HepG2 (cell line): ENCODE measurements around the gene HDAC4. TPM values are rescaled to one million over a fixed set of nuclear protein-coding genes. Genes with fewer than 3 reads are reported as not detected.

ENCODE experiments used
- CBFB ChIP-seq: sonication (generic); formaldehyde crosslinking; IDR thresholded peaks from 2 replicates; pipeline ENCODE4 v1.4.0; 2020; ENCODE audit warnings: missing genetic modification reagents
- MATR3 ChIP-seq: sonication (generic); formaldehyde crosslinking; IDR thresholded peaks from 2 replicates; pipeline ENCODE4 v1.4.0; 2020; ENCODE audit warnings: missing genetic modification reagents
- MEIS1 ChIP-seq: sonication (generic); formaldehyde crosslinking; IDR thresholded peaks from 2 replicates; pipeline ENCODE4 v1.9.0; 2021; ENCODE audit warnings: mild to moderate bottlenecking, missing genetic modification reagents, moderate library complexity, borderline replicate concordance
- PCBP2 ChIP-seq: fragments of 200-400 bp; formaldehyde crosslinking; optimal IDR thresholded peaks from 2 replicates; pipeline ENCODE3; 2018; ENCODE audit warnings: low read length, low read depth; ENCODE audit not compliant: poor library complexity, severe bottlenecking
- PHF5A ChIP-seq: IDR thresholded peaks from one replicate; pipeline ENCODE4 v1.6.1; 2018; ENCODE audit warnings: low read depth, missing genetic modification reagents; ENCODE audit not compliant: unreplicated experiment
- RXRB ChIP-seq: IDR thresholded peaks from 2 replicates; pipeline ENCODE4 v1.6.1; 2016; ENCODE audit warnings: borderline replicate concordance, missing genetic modification reagents, missing compliant biosample characterization
- SIX1 ChIP-seq: sonication (generic); formaldehyde crosslinking; IDR thresholded peaks from 2 replicates; pipeline ENCODE4 v1.4.0; 2020; ENCODE audit warnings: missing genetic modification reagents, borderline replicate concordance
- XRCC5 ChIP-seq: fragments of 200-400 bp; formaldehyde crosslinking; optimal IDR thresholded peaks from 2 replicates; pipeline ENCODE3; 2017; ENCODE audit warnings: mild to moderate bottlenecking, low read length
- ZNF274 ChIP-seq: sonication (generic); formaldehyde crosslinking; IDR thresholded peaks from 2 replicates; pipeline ENCODE4 v1.5.1; 2020; ENCODE audit warnings: mild to moderate bottlenecking, missing genetic modification reagents
- ZNF282 ChIP-seq: fragments of 450-650 bp; IDR thresholded peaks from 2 replicates; pipeline ENCODE4 v1.6.1; 2018; ENCODE audit not compliant: partially characterized antibody
- ZNF367 ChIP-seq: sonication (generic); formaldehyde crosslinking; IDR thresholded peaks from 2 replicates; pipeline ENCODE4 v1.4.0; 2020; ENCODE audit warnings: missing genetic modification reagents, borderline replicate concordance
- ZNF761 ChIP-seq: sonication (generic); formaldehyde crosslinking; conservative IDR thresholded peaks from 2 replicates; pipeline ENCODE4 v1.4.0; 2020; ENCODE audit warnings: mild to moderate bottlenecking, missing genetic modification reagents
- polyA plus RNA-seq, 8 experiments: library from polyadenylated mRNA; depleted of rRNA in 3 of 8; stranded (reverse) in 7 of 8; unstranded in 1 of 8; fragments of >200 nt; fragmentation: Illumina TruSeq in 4 of 8; extraction: Trizol in 4 of 8; gene quantifications; 2 replicates each; pipeline versions ENCODE4 v1.2.1 to v1.2.3, GENCODE V29; 2011 to 2016; ENCODE audit warnings: low read depth in 4 of 8, missing spikeins in 1 of 8, mixed read lengths in 1 of 8; ENCODE audit not compliant: insufficient read depth in 1 of 8
- total RNA-seq, 5 experiments: library from RNA; depleted of rRNA; stranded (reverse); fragments of >200 nt; fragmentation: Illumina TruSeq; extraction: Trizol; gene quantifications; 2 replicates each; pipeline ENCODE4 v1.2.3, GENCODE V29; 2016; ENCODE audit warnings: low read depth in 1 of 5
- TF ChIP-seq, protein P1 (sequence below): sonication (generic); formaldehyde crosslinking; IDR thresholded peaks from 2 replicates; pipeline ENCODE4 v1.8.1; 2023; ENCODE audit warnings: mild to moderate bottlenecking, moderate library complexity, missing genetic modification reagents
- TF ChIP-seq, protein P2 (sequence below): sonication (generic); formaldehyde crosslinking; conservative IDR thresholded peaks from 2 replicates; pipeline ENCODE4 v1.4.0; 2020; ENCODE audit warnings: missing genetic modification reagents
- TF ChIP-seq, protein P3 (sequence below): sonication (generic); formaldehyde crosslinking; IDR thresholded peaks from 2 replicates; pipeline ENCODE4 v1.4.0; 2020; ENCODE audit warnings: missing genetic modification reagents, borderline replicate concordance

HDAC4 gene
- total and polyA plus RNA-seq, 2 of the 13 experiments (the other 11 are each of a cell fraction or from before 2014, with no cell fraction given) = 10.1 to 11.5 TPM

DNA sequence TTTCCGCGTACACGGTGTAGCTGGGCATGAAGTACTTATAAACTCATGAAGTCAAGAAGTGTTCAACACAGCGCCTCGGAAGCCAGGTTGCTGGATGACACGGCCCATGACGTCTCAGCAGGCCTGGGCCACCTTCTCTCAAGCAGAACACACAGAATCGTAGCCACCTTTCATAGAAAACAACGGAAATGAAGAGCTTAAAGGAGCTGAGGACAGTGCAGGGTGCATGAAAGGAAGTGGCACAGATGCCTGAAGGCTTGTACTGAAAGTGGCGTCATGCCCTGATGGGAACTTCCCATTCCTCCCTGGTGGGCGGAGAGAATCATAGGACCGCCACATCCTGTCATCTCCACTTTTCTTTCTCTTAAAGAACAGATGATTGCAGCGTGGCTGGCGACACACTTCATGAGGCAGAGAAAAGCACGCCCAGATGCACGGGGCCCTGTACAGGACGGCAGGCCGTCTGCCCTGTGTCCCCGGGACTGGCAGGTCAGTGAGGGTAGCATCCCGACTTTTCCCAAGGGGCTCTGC, 31.1 kb downstream of the HDAC4 start (continued):
- TF ChIP-seq ZNF274 = no peak
- TF ChIP-seq ZNF761 = no peak
- TF ChIP-seq, protein P1, sequence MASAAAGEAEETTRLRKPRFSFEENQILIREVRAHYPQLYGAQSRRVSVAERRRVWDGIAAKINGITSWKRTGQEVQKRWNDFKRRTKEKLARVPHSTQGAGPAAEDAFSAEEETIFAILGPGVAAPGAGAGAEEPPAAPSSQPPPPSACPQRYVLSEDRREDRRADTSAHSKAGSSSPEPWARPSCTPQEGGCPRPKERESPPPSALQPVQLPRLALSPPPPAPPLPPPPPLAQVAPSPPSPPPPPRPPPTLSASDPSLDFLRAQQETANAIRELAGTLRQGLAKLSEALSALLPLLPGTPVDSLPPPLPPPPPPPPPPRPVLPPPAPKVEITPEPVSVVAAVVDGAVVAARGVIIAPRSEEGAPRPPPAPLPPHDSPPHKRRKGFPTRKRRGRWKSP = no peak
- TF ChIP-seq RXRB (CRISPR knock-in tag) = no peak
- TF ChIP-seq, protein P2, sequence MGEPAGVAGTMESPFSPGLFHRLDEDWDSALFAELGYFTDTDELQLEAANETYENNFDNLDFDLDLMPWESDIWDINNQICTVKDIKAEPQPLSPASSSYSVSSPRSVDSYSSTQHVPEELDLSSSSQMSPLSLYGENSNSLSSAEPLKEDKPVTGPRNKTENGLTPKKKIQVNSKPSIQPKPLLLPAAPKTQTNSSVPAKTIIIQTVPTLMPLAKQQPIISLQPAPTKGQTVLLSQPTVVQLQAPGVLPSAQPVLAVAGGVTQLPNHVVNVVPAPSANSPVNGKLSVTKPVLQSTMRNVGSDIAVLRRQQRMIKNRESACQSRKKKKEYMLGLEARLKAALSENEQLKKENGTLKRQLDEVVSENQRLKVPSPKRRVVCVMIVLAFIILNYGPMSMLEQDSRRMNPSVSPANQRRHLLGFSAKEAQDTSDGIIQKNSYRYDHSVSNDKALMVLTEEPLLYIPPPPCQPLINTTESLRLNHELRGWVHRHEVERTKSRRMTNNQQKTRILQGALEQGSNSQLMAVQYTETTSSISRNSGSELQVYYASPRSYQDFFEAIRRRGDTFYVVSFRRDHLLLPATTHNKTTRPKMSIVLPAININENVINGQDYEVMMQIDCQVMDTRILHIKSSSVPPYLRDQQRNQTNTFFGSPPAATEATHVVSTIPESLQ = no peak
- TF ChIP-seq ZNF282 = no peak
- no peak for TF ChIP-seq PHF5A (CRISPR knock-in tag)
- no peak for TF ChIP-seq SIX1 (CRISPR knock-in tag)
- no peak for TF ChIP-seq MATR3 (CRISPR knock-in tag)
- no peak for TF ChIP-seq XRCC5
- TF ChIP-seq MEIS1 = no peak
- no peak for TF ChIP-seq CBFB (CRISPR knock-in tag)
- no peak for TF ChIP-seq PCBP2
- TF ChIP-seq ZNF367 (CRISPR knock-in tag) = no peak
- TF ChIP-seq, protein P3, sequence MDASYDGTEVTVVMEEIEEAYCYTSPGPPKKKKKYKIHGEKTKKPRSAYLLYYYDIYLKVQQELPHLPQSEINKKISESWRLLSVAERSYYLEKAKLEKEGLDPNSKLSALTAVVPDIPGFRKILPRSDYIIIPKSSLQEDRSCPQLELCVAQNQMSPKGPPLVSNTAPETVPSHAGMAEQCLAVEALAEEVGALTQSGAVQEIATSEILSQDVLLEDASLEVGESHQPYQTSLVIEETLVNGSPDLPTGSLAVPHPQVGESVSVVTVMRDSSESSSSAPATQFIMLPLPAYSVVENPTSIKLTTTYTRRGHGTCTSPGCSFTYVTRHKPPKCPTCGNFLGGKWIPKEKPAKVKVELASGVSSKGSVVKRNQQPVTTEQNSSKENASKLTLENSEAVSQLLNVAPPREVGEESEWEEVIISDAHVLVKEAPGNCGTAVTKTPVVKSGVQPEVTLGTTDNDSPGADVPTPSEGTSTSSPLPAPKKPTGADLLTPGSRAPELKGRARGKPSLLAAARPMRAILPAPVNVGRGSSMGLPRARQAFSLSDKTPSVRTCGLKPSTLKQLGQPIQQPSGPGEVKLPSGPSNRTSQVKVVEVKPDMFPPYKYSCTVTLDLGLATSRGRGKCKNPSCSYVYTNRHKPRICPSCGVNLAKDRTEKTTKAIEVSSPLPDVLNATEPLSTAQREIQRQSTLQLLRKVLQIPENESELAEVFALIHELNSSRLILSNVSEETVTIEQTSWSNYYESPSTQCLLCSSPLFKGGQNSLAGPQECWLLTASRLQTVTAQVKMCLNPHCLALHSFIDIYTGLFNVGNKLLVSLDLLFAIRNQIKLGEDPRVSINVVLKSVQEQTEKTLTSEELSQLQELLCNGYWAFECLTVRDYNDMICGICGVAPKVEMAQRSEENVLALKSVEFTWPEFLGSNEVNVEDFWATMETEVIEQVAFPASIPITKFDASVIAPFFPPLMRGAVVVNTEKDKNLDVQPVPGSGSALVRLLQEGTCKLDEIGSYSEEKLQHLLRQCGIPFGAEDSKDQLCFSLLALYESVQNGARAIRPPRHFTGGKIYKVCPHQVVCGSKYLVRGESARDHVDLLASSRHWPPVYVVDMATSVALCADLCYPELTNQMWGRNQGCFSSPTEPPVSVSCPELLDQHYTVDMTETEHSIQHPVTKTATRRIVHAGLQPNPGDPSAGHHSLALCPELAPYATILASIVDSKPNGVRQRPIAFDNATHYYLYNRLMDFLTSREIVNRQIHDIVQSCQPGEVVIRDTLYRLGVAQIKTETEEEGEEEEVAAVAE = no peak
